GM12892 (cell line): ENCODE data around the gene RNF114.

Experiments
- POLR2A ChIP-seq: IDR thresholded peaks from 2 replicates; pipeline ENCODE4 v1.6.1; 2011; ENCODE audit warnings: low read depth, low read length, control low read depth
- POLR2AphosphoS5 ChIP-seq: IDR thresholded peaks from 2 replicates; pipeline ENCODE4 v1.6.1; 2011; ENCODE audit warnings: low read depth, low read length, control low read depth
- TAF1 ChIP-seq: IDR thresholded peaks from 2 replicates; pipeline ENCODE4 v1.6.1; 2011; ENCODE audit warnings: low read depth, mild to moderate bottlenecking, control low read depth, low read length, borderline replicate concordance

- TF ChIP-seq POLR2A (no peak), POLR2AphosphoS5 (no peak), TAF1 (no peak)
These were observed 49.5 kb upstream of the RNF114 start for GRCh38 chr20:49886571-49887213.
